ENCODE results near the gene SACM1L.
"Not testable (repeated sequence)": the region's sequence is repeated elsewhere in the genome, so short reads cannot be mapped to it uniquely, and the experiment has no call there.

Gene SACM1L

GRCh38 chr3:45741742-45742460, 52.7 kb downstream of the SACM1L start:
- H3K27me3 ChIP-seq (ENCODE audit: control insufficient read depth, insufficient read depth, low read length, poor library complexity, severe bottlenecking) = no peaks in the 10 kb centered on the region
- H3K4me3 ChIP-seq (ENCODE audit: insufficient read depth, low read depth, low read length) = no peak overlapping the region
- H3K36me3 ChIP-seq (ENCODE audit: control insufficient read depth, insufficient read depth, low read length) = peaks cover 23% of the 10 kb centered on the region
- no peak overlapping the region for H3K27ac ChIP-seq (ENCODE audit: insufficient read depth, low read depth, low read length, poor library complexity, severe bottlenecking)
- H3K4me1 ChIP-seq (ENCODE audit: control insufficient read depth, insufficient read depth, low read length) = no peaks in the 10 kb centered on the region
- no peaks in the 10 kb centered on the region for H3K9me3 ChIP-seq (ENCODE audit: control insufficient read depth, low read length)
- 81 to 84% methylated on average over 6 of the region's 6 CpGs for WGBS, 2 experiments

- WGBS, 2 experiments = 95% methylated on average over 4 of the region's 4 CpGs
- Histone ChIP-seq H3K27ac (ENCODE audit: insufficient read depth, low read depth, low read length, poor library complexity, severe bottlenecking) (no peak overlapping the region), H3K27me3 (ENCODE audit: control insufficient read depth, insufficient read depth, low read length, poor library complexity, severe bottlenecking) (no peaks in the 10 kb centered on the region), H3K4me3 (ENCODE audit: insufficient read depth, low read depth, low read length) (no peak overlapping the region), H3K9me3 (ENCODE audit: control insufficient read depth, low read length) (no peaks in the 10 kb centered on the region), H3K36me3 (ENCODE audit: control insufficient read depth, insufficient read depth, low read length) (peaks cover 17% of the 10 kb centered on the region), H3K4me1 (ENCODE audit: control insufficient read depth, insufficient read depth, low read length) (no peaks in the 10 kb centered on the region)
Measured at GRCh38 chr3:45742461-45743089, 53.4 kb downstream of the SACM1L start.

- Histone ChIP-seq H3K27me3 (ENCODE audit: control insufficient read depth, insufficient read depth, low read length, poor library complexity, severe bottlenecking) (no peaks in the 10 kb centered on the region), H3K9me3 (ENCODE audit: control insufficient read depth, low read length) (no peaks in the 10 kb centered on the region), H3K36me3 (ENCODE audit: control insufficient read depth, insufficient read depth, low read length) (peaks cover 5% of the 10 kb centered on the region), H3K4me3 (ENCODE audit: insufficient read depth, low read depth, low read length) (no peak overlapping the region), H3K27ac (ENCODE audit: insufficient read depth, low read depth, low read length, poor library complexity, severe bottlenecking) (no peak overlapping the region), H3K4me1 (ENCODE audit: control insufficient read depth, insufficient read depth, low read length) (no peaks in the 10 kb centered on the region)
- WGBS, 2 experiments = 95 to 96% methylated on average over 32 of the region's 32 CpGs
Measured at GRCh38 chr3:45746165-45746776, 57.1 kb downstream of the SACM1L start.

GRCh38 chr3:45746777-45747622, 57.8 kb downstream of the SACM1L start:
- Histone ChIP-seq H3K27me3 (ENCODE audit: control insufficient read depth, insufficient read depth, low read length, poor library complexity, severe bottlenecking) (no peaks in the 10 kb centered on the region), H3K27ac (ENCODE audit: insufficient read depth, low read depth, low read length, poor library complexity, severe bottlenecking) (no peak overlapping the region), H3K4me3 (ENCODE audit: insufficient read depth, low read depth, low read length) (no peak overlapping the region), H3K9me3 (ENCODE audit: control insufficient read depth, low read length) (no peaks in the 10 kb centered on the region), H3K36me3 (ENCODE audit: control insufficient read depth, insufficient read depth, low read length) (peaks cover 5% of the 10 kb centered on the region), H3K4me1 (ENCODE audit: control insufficient read depth, insufficient read depth, low read length) (no peaks in the 10 kb centered on the region)
- 93 to 94% methylated on average over 18 of the region's 18 CpGs for WGBS, 2 experiments

GRCh38 chr3:45748068-45748467, 58.9 kb downstream of the SACM1L start:
- peaks cover 5% of the 10 kb centered on the region for H3K36me3 ChIP-seq (ENCODE audit: control insufficient read depth, insufficient read depth, low read length)
- H3K4me1 ChIP-seq (ENCODE audit: control insufficient read depth, insufficient read depth, low read length) = no peaks in the 10 kb centered on the region
- no peaks in the 10 kb centered on the region for H3K27me3 ChIP-seq (ENCODE audit: control insufficient read depth, insufficient read depth, low read length, poor library complexity, severe bottlenecking)
- no peak overlapping the region for H3K27ac ChIP-seq (ENCODE audit: insufficient read depth, low read depth, low read length, poor library complexity, severe bottlenecking)
- 91 to 92% methylated on average over 8 of the region's 8 CpGs for WGBS, 2 experiments
- H3K4me3 ChIP-seq (ENCODE audit: insufficient read depth, low read depth, low read length) = no peak overlapping the region
- H3K9me3 ChIP-seq (ENCODE audit: control insufficient read depth, low read length) = no peaks in the 10 kb centered on the region

- H3K9me3 ChIP-seq (ENCODE audit: control insufficient read depth, low read length); H3K36me3 ChIP-seq (ENCODE audit: control insufficient read depth, insufficient read depth, low read length); H3K4me1 ChIP-seq (ENCODE audit: control insufficient read depth, insufficient read depth, low read length); H3K4me3 ChIP-seq (ENCODE audit: insufficient read depth, low read depth, low read length); H3K27me3 ChIP-seq (ENCODE audit: control insufficient read depth, insufficient read depth, low read length, poor library complexity, severe bottlenecking); H3K27ac ChIP-seq (ENCODE audit: insufficient read depth, low read depth, low read length, poor library complexity, severe bottlenecking): not testable (repeated sequence)
- 93 to 97% methylated on average over 4 of the region's 4 CpGs for WGBS, 2 experiments
Measured at GRCh38 chr3:45749036-45749600, 59.9 kb downstream of the SACM1L start.

- Histone ChIP-seq H3K4me3 (ENCODE audit: insufficient read depth, low read depth, low read length) (no peak overlapping the region), H3K4me1 (ENCODE audit: control insufficient read depth, insufficient read depth, low read length) (no peaks in the 10 kb centered on the region), H3K9me3 (ENCODE audit: control insufficient read depth, low read length) (no peaks in the 10 kb centered on the region), H3K27ac (ENCODE audit: insufficient read depth, low read depth, low read length, poor library complexity, severe bottlenecking) (no peak overlapping the region), H3K36me3 (ENCODE audit: control insufficient read depth, insufficient read depth, low read length) (peaks cover 5% of the 10 kb centered on the region), H3K27me3 (ENCODE audit: control insufficient read depth, insufficient read depth, low read length, poor library complexity, severe bottlenecking) (no peaks in the 10 kb centered on the region)
- 90 to 94% methylated on average over 4 of the region's 4 CpGs for WGBS, 2 experiments
Measured at GRCh38 chr3:45749880-45750279, 60.7 kb downstream of the SACM1L start.

- Histone ChIP-seq H3K27ac (ENCODE audit: insufficient read depth, low read depth, low read length, poor library complexity, severe bottlenecking) (no peak overlapping the region), H3K36me3 (ENCODE audit: control insufficient read depth, insufficient read depth, low read length) (no peaks in the 10 kb centered on the region), H3K4me1 (ENCODE audit: control insufficient read depth, insufficient read depth, low read length) (no peaks in the 10 kb centered on the region), H3K4me3 (ENCODE audit: insufficient read depth, low read depth, low read length) (no peak overlapping the region), H3K9me3 (ENCODE audit: control insufficient read depth, low read length) (no peaks in the 10 kb centered on the region), H3K27me3 (ENCODE audit: control insufficient read depth, insufficient read depth, low read length, poor library complexity, severe bottlenecking) (no peaks in the 10 kb centered on the region)
- 93% methylated on average over 7 of the region's 7 CpGs for WGBS, 2 experiments
Measured at GRCh38 chr3:45751537-45752242, 62.5 kb downstream of the SACM1L start.

- H3K9me3 ChIP-seq (ENCODE audit: control insufficient read depth, low read length) = no peaks in the 10 kb centered on the region
- H3K36me3 ChIP-seq (ENCODE audit: control insufficient read depth, insufficient read depth, low read length) = no peaks in the 10 kb centered on the region
- no peak overlapping the region for H3K27ac ChIP-seq (ENCODE audit: insufficient read depth, low read depth, low read length, poor library complexity, severe bottlenecking)
- H3K4me3 ChIP-seq (ENCODE audit: insufficient read depth, low read depth, low read length) = no peak overlapping the region
- H3K27me3 ChIP-seq (ENCODE audit: control insufficient read depth, insufficient read depth, low read length, poor library complexity, severe bottlenecking) = no peaks in the 10 kb centered on the region
- no peaks in the 10 kb centered on the region for H3K4me1 ChIP-seq (ENCODE audit: control insufficient read depth, insufficient read depth, low read length)
- 90 to 95% methylated on average over 3 of the region's 3 CpGs for WGBS, 2 experiments
Measured at GRCh38 chr3:45753095-45753494, 63.9 kb downstream of the SACM1L start.
